Activated naive CD4-positive, alpha-beta T cell treated with Interleukin-2 at 50 U/mL for 16 hours (primary cell): ENCODE data around the gene SUN3.

Source experiments
- DNase-seq: peaks from one replicate; pipeline ENCODE4 v3.0.0-alpha.2; 2020

SUN3 gene

DNA sequence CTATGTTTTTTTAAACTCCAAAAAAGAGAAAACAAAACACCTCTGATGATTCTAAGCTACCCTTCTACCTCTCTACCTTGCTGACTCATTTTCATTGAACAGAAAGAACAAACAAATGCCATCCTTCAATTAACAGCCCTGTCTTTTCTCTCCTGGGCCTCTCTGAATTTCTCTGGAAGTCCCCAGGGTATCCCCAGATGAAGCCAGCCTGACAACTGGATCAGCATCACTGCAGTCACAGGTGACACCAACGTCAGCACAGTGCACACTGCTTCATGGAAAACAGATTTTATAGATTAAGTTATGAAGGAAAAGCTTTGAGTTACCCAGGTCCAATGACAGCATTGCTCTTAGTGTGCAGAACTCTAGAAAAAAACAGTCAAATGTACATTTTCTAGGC lies 55.2 kb downstream of the SUN3 start:
- no peak for DNase-seq

DNA sequence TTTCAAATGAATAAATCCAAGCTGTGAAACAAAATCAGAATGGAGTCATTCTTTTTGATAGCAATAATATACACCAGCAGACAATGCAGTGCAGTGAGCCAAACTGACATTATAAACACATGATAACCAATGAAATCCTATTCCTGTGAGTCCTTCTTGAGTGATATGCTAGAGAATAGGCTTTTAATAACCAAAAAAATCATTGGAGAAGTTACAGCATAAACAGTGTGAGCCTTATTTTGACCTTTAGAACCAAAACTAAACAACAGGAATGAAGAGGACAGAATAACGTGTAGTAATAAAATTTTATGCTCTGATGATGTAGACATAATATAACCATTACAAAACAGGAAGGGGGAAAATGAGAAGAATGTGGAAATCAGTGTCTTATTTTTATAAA lies 58.1 kb downstream of the SUN3 start:
- DNase-seq: no peak

DNA sequence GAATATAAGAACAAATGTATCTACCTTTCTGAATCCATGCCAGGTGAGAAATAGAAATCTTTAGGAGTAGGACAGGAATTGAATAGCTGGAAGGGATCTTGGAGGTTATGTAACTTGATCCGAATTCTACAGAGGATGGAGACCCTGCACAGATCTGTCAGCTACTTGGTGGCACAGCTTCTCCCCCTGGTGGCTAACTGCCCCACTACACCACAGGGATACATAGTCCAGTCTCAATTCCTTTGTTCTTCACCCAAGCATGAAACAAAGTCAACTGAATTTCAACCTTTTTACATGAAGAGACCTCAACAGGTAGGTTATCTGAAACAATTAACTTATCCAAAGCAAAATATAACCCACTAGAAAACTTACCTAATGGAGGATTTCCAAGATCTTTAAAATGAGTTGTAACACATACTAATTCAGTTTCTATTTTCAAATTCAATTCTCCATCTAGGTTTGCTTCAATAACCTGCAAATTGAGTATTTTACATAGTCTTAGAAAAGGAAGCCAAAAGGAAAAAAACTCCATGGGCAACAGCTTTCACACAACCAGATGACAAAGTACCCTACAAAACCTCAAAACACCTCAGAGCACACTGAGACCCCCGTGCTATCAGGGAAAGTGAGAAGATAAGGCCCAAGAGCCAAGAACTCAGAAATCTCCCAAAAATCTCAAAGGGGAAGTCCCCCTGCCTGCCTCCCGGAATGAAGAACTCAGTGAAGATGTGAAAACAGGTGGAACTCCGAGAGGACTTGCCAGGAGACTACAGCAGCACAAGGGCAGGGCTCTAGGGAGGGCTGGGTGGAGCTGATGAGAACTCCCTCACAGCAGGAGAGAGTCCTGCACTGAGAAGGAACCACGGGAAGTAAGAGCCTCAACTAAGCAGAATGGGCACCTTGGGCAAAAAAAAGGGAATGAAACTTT lies 59.8 kb downstream of the SUN3 start:
- peak; percentile 61 for DNase-seq

DNA sequence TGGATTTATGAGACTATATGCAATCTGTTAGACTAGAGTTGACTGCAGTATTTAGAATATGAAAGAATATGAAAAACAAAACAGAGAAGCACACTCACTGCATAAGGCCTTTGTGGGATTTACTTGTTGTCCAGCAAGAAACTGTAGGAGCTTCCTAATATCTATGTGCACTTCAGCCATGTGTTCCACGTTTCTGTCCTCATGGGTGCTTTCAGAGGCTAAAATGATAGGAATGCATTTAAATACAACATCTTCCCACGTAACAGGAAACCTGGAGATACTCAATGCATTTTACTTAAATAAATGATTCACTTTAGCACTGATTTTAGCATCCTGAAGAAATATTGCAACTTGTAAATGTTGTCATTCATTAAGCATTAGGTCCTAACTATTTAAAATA lies 61.2 kb downstream of the SUN3 start:
- no peak for DNase-seq

DNA sequence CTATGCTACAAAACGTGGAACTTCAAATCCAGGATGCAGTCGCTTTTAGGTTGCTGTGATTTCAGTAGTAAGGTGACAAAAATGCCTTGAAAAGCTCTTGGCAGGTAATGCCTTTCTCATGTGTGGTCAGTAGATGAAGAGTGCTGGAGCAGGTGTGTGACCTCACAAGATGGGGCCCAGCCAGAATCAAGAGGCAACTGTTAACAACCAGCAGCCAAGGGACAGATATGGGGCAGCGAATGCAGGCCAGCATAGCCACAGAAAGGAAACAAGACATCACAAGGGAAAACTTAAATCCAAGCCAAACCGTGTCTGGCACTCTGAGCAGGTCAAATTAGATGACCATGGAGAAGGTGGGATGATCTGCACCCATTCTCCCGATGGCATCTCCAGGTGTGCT lies 61.8 kb downstream of the SUN3 start:
- DNase-seq: no peak

DNA sequence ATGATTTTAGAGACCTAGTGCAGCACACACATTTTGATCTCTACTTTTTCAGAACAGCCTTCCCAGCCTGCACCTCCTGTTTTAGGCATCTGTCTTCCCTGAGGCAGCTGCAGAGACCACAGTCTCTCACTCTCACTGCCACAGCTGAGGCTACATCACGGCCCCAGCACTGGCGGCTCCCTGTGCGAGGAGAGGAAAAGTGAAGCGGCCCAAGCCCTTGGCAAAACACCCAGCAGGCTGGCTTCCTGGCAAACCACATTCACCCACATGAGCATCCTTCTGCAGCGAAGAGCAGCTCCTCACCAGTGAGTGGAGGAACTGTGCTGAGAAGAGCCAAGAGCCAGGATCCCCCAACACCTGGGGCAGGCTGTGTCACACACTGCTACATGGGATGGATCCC lies 63.5 kb downstream of the SUN3 start:
- DNase-seq: no peak

DNA sequence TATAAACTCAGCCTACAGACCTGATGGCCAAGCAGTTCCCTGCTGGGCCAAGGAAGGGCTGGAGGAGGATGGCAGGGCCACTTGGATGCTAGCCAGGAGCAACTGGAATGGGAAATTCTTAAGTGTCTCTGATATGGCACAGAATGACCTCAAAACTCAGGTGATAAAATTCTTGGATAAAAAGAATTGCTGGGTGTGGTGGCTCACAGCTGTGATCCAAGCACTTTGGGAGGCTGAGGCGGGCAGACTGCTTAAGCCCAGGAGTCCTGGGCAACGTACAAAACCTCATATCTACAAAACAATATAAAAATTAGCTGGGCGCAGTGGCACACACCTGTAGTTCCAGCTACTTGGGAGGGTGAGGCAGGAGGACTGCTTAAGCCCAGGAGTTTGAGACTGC lies 66.6 kb downstream of the SUN3 start:
- DNase-seq: no peak

DNA sequence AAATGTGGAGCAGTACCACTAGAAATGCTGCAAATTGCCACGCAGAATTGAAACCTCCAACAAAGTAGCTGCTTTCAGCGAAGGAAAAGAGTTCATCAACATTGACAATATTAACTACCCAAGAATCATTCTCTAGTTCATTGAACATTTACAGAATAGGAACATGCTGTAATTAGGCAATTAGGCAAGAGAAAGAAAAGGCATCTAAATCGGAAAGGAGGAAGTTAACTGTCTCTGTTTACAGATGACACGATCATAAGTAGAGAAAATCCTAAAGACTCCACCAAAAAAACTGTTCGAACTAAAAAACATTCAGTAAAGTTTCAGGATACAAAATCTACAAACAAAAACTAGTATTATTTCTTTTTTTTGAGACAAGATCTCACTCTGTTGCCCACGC lies 71.8 kb downstream of the SUN3 start:
- no peak for DNase-seq

DNA sequence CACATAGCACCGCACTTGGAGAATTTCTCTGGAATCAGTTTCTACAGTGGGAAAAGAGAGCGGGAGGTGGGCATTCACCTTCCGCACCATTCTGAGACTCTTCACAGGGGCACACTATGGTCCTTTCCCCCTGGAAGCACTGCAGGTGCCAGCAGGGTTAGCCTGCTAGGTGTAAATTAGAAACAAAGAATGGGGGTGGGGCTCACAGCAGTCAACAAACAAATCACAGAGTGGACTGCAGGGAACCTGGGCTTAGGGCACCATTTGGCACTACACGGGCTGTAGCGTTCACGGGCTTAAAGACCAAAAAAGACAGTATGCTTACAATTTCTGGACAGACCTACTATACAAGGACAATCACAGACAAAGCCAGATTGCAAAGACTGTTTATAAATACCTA lies 72.7 kb downstream of the SUN3 start:
- no peak for DNase-seq

DNA sequence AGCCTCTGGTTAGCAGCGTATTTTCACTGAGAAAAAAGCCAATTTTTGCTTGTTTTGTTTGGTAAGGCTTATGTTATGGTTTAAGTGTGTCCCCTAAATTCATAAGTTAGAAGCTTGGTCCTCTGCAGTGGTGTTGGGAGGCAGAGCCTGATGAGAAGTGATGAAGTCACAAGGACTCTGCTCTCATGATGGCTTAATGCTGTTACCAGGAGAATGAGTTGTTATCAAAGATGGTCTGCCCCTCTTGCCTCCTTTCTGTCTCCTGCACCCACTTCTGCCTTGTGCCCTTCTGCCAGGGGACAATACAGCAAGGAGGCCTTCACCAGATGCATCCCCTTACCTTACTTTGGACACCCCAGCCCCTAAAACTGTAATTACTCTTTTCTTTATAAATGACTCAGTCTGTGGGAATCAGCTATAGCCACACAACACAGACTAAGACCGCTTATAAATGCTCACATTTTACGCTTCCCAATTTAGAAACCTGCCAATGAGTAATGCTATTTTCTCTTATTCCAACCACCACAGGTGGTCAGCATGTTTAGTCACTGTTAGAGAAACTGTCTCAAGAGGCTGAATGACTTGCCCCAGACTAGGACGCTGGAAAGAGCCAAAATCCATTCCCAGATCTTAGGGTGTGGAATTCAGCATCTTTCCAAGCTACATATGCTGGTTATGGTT lies 74.5 kb downstream of the SUN3 start:
- DNase-seq: no peak

DNA sequence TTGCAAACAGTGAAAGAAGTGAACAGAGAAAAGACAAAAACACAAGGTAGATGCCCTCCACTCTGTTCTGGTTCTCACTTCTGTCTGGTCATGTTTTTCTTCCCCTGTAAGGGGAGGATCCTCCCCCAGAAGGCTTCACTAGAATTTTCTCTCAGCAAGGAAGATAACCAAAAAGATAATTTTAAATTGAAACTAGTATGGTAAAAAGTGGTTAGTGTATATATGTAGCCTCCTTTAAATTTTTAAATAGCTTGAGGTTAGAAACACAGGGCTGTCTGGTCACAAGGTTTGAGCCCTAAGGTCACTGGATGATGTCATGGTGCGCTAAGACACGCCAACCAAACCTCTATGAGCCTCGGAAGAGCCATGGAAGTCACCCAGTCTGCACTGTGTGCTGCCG lies 75.1 kb downstream of the SUN3 start:
- no peak for DNase-seq

DNA sequence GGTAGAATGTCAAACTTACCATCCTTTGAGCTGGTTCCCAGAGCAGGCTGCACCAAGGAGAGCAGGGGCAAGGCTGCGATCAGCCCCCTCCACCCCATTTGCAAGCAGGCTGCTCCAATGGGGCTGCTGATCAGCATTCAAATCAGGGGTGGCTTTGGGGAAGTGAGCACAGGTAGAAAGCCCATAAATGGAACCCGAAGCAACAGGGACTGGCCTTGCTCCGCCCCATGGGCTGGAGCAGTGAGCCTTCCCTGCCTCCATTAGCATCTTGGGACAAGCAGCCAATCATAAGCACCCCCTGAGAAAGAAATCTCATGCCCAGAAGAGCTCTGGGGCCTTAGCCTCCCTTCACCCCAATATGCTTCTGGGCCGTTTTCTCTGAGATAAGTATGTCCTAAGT lies 76.7 kb downstream of the SUN3 start:
- no peak for DNase-seq

DNA sequence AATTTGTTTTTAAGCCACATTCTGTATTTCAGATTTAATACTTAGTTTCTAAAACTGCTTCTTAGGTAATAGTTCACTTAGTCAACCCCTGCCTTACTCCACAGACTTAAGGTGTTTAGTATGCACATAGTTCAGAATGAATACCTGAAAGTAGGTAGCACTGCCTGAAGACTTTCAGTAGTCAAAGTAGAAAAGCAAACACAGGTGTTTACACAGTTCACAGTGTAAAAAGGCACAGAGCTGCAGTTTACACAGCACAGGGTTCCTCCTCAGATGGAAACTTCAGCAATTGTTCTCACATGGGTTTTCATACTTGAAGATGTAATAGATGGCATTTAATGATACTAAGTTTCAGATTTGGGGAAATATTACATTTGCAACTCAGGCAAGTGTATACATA lies 77.5 kb downstream of the SUN3 start:
- DNase-seq: no peak

DNA sequence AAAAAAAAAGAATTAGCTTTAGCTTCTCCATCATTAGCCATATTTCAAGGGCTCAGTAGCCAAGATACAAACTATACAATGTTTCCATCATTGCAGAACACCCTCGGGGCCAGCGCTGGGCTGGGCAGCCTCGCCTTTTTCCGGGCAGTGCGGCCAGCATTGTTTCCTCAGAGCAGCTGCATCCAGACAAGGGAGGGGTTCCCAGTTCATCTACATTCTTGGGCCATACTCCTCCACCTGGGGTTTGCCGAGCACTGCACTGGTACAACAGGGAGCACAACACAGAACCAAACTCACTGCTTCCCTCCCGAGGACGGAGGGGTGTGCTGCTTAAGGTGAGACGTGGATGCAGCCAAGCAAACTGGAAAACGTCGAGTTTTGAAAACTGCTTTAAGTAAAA lies 78.2 kb downstream of the SUN3 start:
- no peak for DNase-seq

DNA sequence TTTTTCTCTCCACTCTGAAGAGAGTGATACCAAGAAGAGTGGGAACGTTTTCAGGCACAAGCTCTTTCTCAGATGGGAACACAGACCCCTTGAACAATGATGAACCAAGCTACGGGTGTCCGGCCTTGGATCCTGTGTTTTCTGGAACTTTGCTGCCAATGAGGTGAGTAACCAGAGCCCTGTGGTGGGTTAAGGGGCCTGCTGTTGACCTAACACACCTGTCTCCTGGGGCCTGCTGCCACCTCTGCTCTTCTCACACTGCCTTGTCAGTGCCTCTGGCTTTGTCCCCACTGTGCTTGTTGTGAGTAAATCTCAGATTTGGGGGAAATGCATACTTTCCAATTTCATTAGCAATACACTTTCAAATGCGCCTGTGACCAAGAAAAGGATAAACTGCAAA lies 79.2 kb downstream of the SUN3 start:
- no peak for DNase-seq

DNA sequence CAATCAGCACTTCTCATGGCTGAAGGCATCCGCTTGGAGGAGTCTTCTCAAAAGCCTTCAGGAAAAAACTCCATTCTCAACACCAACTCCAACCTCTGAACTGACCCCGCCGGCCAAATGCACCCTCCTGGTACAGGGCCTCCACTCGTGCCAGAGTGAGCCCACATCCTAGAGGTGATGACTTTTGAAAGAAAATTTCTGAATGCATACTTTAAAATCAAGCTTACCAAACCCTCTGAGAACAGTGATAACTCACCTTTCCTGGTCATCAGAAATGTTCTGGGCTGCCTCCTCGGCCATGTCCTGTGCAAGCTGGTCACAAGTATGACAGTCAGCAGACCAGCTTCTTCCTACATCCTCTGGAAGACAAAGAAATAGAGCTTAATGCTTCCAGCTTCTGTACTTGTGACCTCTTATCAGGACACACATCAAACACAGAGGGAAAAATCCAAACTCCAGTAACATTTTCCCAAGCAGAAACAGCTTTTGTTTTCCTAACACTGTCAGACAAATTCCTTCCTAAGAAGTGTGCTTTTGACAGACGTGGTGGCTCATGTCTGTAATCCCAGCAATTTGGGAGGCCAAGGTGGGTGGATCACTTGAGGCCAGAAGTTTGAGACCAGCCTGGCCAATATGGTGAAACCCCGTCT lies 80.6 kb downstream of the SUN3 start, which contains the start of gene PKD1L1:
PKD1L1 (minus strand) TSS at position 326 of the 650 bp plus-strand sequence; CDS start at position 300, 26 bp downstream.
- no peak for DNase-seq

DNA sequence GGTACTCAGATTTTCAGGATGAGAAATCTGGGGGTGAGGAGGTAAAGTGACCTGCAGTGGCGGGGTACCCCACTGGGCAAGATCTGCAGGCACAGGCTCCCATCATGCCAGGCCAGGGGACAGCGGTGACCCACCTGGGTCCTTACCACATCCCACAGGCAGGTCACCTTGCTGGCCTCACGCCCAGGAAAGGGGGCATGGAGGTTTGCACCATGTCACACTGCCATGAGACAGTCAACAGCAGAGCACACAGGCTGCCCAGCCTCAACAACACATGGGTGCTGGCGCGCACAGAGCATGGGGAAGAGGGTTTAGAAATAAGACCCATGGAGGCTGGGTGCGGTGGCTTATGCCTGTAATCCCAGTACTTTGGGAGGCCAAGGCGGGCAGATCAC lies 81.6 kb downstream of the SUN3 start:
- no peak for DNase-seq

DNA sequence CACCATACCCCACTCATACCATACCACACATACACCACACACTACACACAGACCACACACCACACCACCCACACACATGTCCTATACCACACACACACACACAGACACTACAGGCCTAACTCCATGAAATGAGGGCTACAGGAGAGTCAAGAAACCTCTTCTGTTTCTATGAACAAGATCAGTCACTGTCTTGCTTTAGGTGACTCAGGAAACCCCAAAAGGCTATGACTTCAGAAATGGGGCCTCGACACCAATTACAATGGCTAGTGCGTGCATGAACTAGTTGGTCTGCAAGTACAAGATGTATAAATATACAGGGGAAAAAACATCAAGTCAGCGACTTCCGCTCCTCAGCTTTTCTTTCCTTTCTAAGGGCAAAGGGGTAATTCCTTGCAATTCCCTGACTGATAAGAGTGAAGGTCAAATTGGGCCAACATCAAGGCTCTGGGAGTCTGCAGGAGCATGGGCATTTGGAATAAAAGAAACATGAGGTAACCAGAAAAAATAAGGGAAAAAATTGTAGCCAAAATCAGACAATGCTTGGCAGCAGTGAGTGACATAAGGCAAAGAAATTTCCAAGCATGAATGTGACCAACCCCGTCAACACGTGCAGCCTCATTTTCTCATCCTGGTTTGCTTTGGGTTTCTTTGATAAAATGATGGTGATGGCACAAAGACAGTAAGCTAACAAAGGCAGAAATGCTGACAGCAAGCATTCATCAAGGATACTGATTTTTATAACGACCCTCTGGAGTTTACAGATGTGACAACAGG lies 82.1 kb downstream of the SUN3 start:
- DNase-seq: no peak

DNA sequence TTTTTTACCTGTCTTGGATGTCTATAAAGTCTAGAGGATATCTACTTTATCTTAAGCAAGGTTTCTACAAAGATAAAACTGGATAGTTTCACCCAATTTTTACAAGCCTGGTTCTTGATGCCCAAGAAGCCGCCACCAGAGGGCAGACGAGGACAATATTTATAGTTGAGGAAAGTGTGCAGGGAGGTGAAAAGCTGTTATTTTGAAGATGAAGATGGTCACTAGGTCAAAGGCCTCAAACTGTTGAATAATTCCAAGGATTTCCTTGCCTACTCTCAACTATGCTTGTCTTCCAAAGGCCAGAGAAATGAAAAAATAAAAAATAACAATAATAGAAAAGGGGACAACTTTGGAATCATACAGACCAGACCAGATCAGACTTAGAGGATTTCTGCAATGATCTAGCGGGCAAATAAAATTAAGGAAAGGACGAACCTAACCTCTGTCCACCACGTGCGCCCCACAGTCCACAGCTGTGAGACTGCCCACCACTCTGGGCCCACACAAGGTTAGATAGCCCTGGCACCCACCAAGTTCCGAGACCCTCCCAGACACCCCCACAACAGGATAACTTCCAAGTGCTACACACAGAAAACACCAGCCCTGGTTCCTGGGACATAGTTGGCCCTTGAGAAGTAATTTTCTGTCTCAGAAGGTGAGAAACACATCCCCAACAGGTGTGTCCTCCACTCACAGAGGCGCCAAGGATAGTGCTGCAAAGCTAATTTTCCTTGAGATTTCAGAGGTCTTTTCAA lies 83.5 kb downstream of the SUN3 start:
- peak; percentile 75 for DNase-seq

DNA sequence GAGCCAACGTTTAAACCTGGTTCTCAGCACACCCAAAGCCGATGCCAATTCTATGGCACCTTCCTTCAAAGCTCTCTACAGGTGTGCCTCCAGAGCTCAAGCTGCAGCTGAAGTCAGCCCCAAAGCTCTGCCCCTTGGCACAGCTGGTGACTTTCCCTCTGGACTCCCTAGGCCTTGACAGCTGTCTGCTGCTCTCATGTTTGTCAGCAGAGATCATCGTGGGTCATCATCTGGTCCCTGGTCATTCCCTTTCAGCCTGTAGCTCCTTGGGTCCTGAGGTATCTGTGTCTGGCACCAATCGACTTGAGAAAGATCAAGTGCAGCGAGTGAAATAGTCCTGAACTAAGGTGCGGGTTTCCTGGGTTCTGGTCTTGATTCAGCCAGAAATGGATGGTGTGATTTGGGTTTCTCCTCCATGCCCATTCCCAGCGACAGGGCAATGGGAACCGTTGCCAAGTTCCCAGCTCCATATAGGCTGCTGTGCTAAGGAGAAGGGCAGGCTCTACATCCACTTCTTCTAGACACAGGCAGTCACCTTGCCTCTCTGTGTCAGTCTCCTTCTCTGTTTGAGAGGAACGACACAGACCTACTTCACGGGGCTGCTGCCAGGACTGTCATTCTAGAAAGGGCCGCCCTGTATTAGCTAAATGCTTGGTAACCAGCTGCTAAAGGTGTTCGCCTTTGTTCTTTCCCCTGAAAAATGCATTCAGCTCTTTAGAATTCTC lies 84.2 kb downstream of the SUN3 start:
- DNase-seq: no peak

DNA sequence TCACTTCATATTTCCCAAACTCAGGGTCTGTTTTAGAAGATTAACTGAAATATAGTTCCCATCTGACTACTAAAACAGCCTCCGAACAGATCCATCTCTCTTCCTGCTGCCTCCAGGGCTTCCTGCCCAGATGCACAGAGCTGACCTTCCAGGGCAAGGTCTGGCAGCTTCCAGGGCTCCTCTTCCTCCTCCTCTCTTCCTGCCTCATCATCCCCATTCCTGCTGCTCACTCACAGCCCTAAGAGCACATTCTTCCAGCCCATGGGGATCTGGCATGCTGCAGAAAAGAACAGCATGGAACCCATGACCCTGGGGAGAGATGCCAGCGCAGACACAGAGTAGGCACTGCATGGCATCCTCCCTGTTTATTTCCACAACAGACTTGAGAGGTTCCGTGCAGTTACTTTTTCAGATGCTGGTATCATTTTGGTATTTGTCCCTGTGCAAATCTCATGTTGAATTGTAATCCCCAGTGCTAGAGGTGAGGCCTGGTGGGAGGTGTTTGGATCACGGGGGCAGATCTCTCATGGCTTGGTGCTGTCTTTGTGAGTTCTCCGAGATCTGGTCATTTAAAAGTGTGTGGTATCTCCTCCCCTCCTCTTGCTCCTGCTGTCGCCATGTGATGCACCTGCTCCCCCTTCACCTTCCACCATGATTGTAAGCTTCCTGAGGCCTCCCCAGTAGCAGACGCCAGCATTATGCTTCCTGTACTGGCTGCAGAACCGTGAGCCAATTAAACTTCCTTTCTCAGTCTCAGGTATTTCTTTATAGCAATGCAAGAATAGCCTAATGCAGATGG lies 85.0 kb downstream of the SUN3 start:
- no peak for DNase-seq
